DND-41 (cell line): ENCODE measurements around the gene FOXP1.

Experiments used
- ATAC-seq: fragments of 200-7000 bp; cut with Tn5 transposase; 3 replicates; pipeline ENCODE4 v1.9.1; 2021; ENCODE audit warnings: low read depth; ENCODE audit not compliant: insufficient read depth
- DNase-seq: peaks from one replicate; pipeline ENCODE4 v3.0.0-alpha.2; 2020
- H2AFZ ChIP-seq: 2 replicates; pipeline ENCODE4 v1.6.0; 2012; ENCODE audit warnings: low read depth, low read length
- H3K27ac ChIP-seq: 2 replicates; pipeline ENCODE4 v1.5.1; 2012; ENCODE audit warnings: low read length, inconsistent platforms
- H3K27me3 ChIP-seq: fragments of 200-600 bp; sonication (generic); 2 replicates; pipeline ENCODE4 v1.6.0; 2012; ENCODE audit warnings: low read length, mild to moderate bottlenecking, inconsistent platforms; ENCODE audit not compliant: insufficient read depth, poor library complexity
- H3K36me3 ChIP-seq: 2 replicates; pipeline ENCODE4 v1.5.1; 2012; ENCODE audit warnings: low read length, inconsistent platforms; ENCODE audit not compliant: insufficient read depth
- H3K4me1 ChIP-seq: 2 replicates; pipeline ENCODE4 v1.5.1; 2012; ENCODE audit warnings: mild to moderate bottlenecking, low read length; ENCODE audit not compliant: insufficient read depth
- H3K4me2 ChIP-seq: 2 replicates; pipeline ENCODE4 v1.6.0; 2012; ENCODE audit warnings: mild to moderate bottlenecking, moderate library complexity, low read length, inconsistent platforms; ENCODE audit not compliant: insufficient read depth
- H3K4me3 ChIP-seq, 2 experiments: fragments of 200-600 bp in 1 of 2; shearing (Covaris generic) in 1 of 2; 2 replicates each; pipeline ENCODE4 v1.5.1; 2012 to 2016; ENCODE audit warnings: inconsistent platforms in 2 of 2, low read length in 2 of 2, mild to moderate bottlenecking in 2 of 2, low read depth in 1 of 2, moderate library complexity in 1 of 2
- H3K79me2 ChIP-seq: 2 replicates; pipeline ENCODE4 v1.6.0; 2012; ENCODE audit warnings: low read length, inconsistent platforms; ENCODE audit not compliant: insufficient read depth
- H3K9ac ChIP-seq: 2 replicates; pipeline ENCODE4 v1.6.0; 2012; ENCODE audit warnings: low read depth, mild to moderate bottlenecking, inconsistent platforms, low read length, moderate library complexity
- H3K9me3 ChIP-seq: 2 replicates; pipeline ENCODE4 v1.5.1; 2012; ENCODE audit warnings: low read length, moderate library complexity, mild to moderate bottlenecking, inconsistent platforms; ENCODE audit not compliant: insufficient read depth, severe bottlenecking
- H4K20me1 ChIP-seq: 2 replicates; pipeline ENCODE4 v1.6.0; 2012; ENCODE audit warnings: low read length; ENCODE audit not compliant: insufficient read depth
- CTCF ChIP-seq: IDR thresholded peaks from 2 replicates; pipeline ENCODE4 v1.5.1; 2012; ENCODE audit warnings: borderline replicate concordance, low read length, moderate library complexity, mild to moderate bottlenecking; ENCODE audit not compliant: poor library complexity, severe bottlenecking; ENCODE audit errors: extremely low read depth
- EZH2 ChIP-seq: IDR thresholded peaks from 3 replicates; pipeline ENCODE4 v1.6.1; 2012; ENCODE audit warnings: borderline replicate concordance, low read depth, mild to moderate bottlenecking, moderate library complexity, low read length, inconsistent platforms; ENCODE audit not compliant: severe bottlenecking

FOXP1 gene

GRCh38 chr3:71135373-71136088, 448.0 kb downstream of the FOXP1 start:
- no peaks in the 10 kb centered on the region for H3K9me3 ChIP-seq
- DNase-seq = no peak
- no peak overlapping the region for H3K4me2 ChIP-seq
- no peaks in the 10 kb centered on the region for H3K27me3 ChIP-seq
- H3K79me2 ChIP-seq = peaks cover 6% of the 10 kb centered on the region; the same call in 1 of the 2 replicates
- TF ChIP-seq EZH2 = no peak
- no peak for TF ChIP-seq CTCF
- H2AFZ ChIP-seq = no peak overlapping the region
- H4K20me1 ChIP-seq = no peaks in the 10 kb centered on the region
- no peak overlapping the region for H3K27ac ChIP-seq
- H3K36me3 ChIP-seq = no peaks in the 10 kb centered on the region
- no peak overlapping the region for H3K4me3 ChIP-seq
- no peak for ATAC-seq
- no peak overlapping the region for H3K9ac ChIP-seq
- peaks cover 22% of the 10 kb centered on the region for H3K4me1 ChIP-seq

- no peak overlapping the region for H3K4me3 ChIP-seq
- peaks cover 26% of the 10 kb centered on the region for H3K4me1 ChIP-seq
- DNase-seq (no peak), ATAC-seq (no peak)
- H3K36me3 ChIP-seq = no peaks in the 10 kb centered on the region
- H2AFZ ChIP-seq = no peak overlapping the region
- H3K79me2 ChIP-seq = peaks cover 17% of the 10 kb centered on the region
- no peaks in the 10 kb centered on the region for H4K20me1 ChIP-seq
- H3K9ac ChIP-seq = no peak overlapping the region
- no peak overlapping the region for H3K4me2 ChIP-seq
- no peak overlapping the region for H3K27ac ChIP-seq
- no peaks in the 10 kb centered on the region for H3K27me3 ChIP-seq
- no peaks in the 10 kb centered on the region for H3K9me3 ChIP-seq
- TF ChIP-seq CTCF (no peak), EZH2 (no peak)
Observed at GRCh38 chr3:71134521-71134920, 449.0 kb downstream of the FOXP1 start.

GRCh38 chr3:71133865-71134264, 449.7 kb downstream of the FOXP1 start:
- Histone ChIP-seq H2AFZ (no peak overlapping the region), H3K36me3 (no peaks in the 10 kb centered on the region), H3K9ac (no peak overlapping the region), H3K27me3 (no peaks in the 10 kb centered on the region), H3K9me3 (no peaks in the 10 kb centered on the region), H3K79me2 (peaks cover 23% of the 10 kb centered on the region), H3K4me1 (peaks cover 32% of the 10 kb centered on the region), H3K4me3 (no peak overlapping the region), H3K27ac (no peak overlapping the region), H4K20me1 (no peaks in the 10 kb centered on the region), H3K4me2 (no peak overlapping the region)
- no peak for DNase-seq
- no peak for TF ChIP-seq CTCF
- TF ChIP-seq EZH2 = no peak
- no peak for ATAC-seq
